PC-3 (cell line): Measurements from ENCODE around the gene AFG1L. TPM values are rescaled to one million over a fixed set of nuclear protein-coding genes. Genes with fewer than 3 reads are reported as not detected.

Experiments used
- ATAC-seq: fragments of 200-7000 bp; cut with Tn5 transposase; 2 replicates; pipeline ENCODE4 v1.9.1; 2020; ENCODE audit warnings: mild to moderate bottlenecking, moderate library complexity
- BruUV-seq: library from RNA; stranded (reverse); fragments of 400-500 nt; replicated peaks from 2 replicates; lab custom pipeline; 2021; lab: Mats Ljungman, UMichigan
- CTCF ChIA-PET: fragments of 300-600 bp; sonication (Branson Sonifier 250); formaldehyde crosslinking; loops from one replicate; lab custom pipeline; 2022; ENCODE audit warnings: antibody characterized with exemption; lab: Charles Lee
- POLR2A ChIA-PET: fragments of 300-600 bp; sonication (Branson Sonifier 250); formaldehyde crosslinking; loops from one replicate; lab custom pipeline; 2022; ENCODE audit warnings: antibody characterized with exemption; ENCODE audit not compliant: unreplicated experiment; lab: Charles Lee
- DNase-seq: peaks from one replicate; pipeline ENCODE4 v3.0.0-alpha.2; 2015
- H2AFZ ChIP-seq: fragments of 300-600 bp; sonication (generic); 2 replicates; pipeline ENCODE4 v1.6.0; 2016; ENCODE audit warnings: antibody characterized with exemption, low read length
- H3F3A ChIP-seq: fragments of 300-600 bp; sonication (generic); one replicate; pipeline ENCODE4 v1.6.0; 2017; ENCODE audit warnings: antibody characterized with exemption, low read length, control low read depth, mild to moderate bottlenecking; ENCODE audit not compliant: unreplicated experiment
- H3K27ac ChIP-seq: fragments of 300-600 bp; sonication (generic); 2 replicates; pipeline ENCODE4 v1.5.1; 2016; ENCODE audit warnings: mild to moderate bottlenecking, low read length
- H3K27me3 ChIP-seq: fragments of 300-600 bp; sonication (generic); 2 replicates; pipeline ENCODE4 v1.6.1; 2016; ENCODE audit warnings: low read length, mixed read lengths
- H3K36me3 ChIP-seq: fragments of 300-600 bp; sonication (generic); 2 replicates; pipeline ENCODE4 v1.6.1; 2016; ENCODE audit warnings: low read depth, mixed run types, low read length, mixed read lengths
- H3K4me1 ChIP-seq: fragments of 300-600 bp; sonication (generic); 2 replicates; pipeline ENCODE4 v1.5.1; 2016; ENCODE audit warnings: low read length; ENCODE audit not compliant: insufficient read depth
- H3K4me2 ChIP-seq: fragments of 300-600 bp; sonication (generic); 2 replicates; pipeline ENCODE4 v1.6.0; 2016; ENCODE audit warnings: low read length
- H3K4me3 ChIP-seq: fragments of 300-600 bp; sonication (generic); 2 replicates; pipeline ENCODE4 v1.5.1; 2016; ENCODE audit warnings: mild to moderate bottlenecking, low read length, mixed read lengths
- H3K79me2 ChIP-seq: fragments of 300-600 bp; sonication (generic); 2 replicates; pipeline ENCODE4 v1.6.1; 2017; ENCODE audit warnings: low read length, mixed read lengths
- H3K9ac ChIP-seq: fragments of 300-600 bp; sonication (generic); 2 replicates; pipeline ENCODE4 v1.6.0; 2016; ENCODE audit warnings: mild to moderate bottlenecking, low read length
- H3K9me2 ChIP-seq: fragments of 300-600 bp; sonication (generic); replicated peaks from 2 replicates; pipeline ENCODE4 v1.6.1; 2016; ENCODE audit warnings: mixed run types, low read length, mixed read lengths
- H3K9me3 ChIP-seq: fragments of 300-600 bp; sonication (generic); 2 replicates; pipeline ENCODE4 v1.6.1; 2016; ENCODE audit warnings: low read length, mixed read lengths
- H4K20me1 ChIP-seq: fragments of 300-600 bp; sonication (generic); 2 replicates; pipeline ENCODE4 v1.6.1; 2016; ENCODE audit warnings: low read length, mixed read lengths
- CTCF ChIP-seq: fragments of 300-600 bp; sonication (generic); conservative IDR thresholded peaks from 2 replicates; pipeline ENCODE4 v1.5.1; 2017; ENCODE audit warnings: antibody characterized with exemption, low read depth, mild to moderate bottlenecking, low read length
- EZH2 ChIP-seq: fragments of 300-600 bp; sonication (generic); IDR thresholded peaks from one replicate; pipeline ENCODE4 v1.6.1; 2017; ENCODE audit warnings: antibody characterized with exemption, mild to moderate bottlenecking, low read length; ENCODE audit not compliant: unreplicated experiment
- EZH2phosphoT487 ChIP-seq: fragments of 300-600 bp; sonication (generic); IDR thresholded peaks from 2 replicates; pipeline ENCODE4 v1.6.1; 2018; ENCODE audit warnings: mild to moderate bottlenecking, antibody characterized with exemption, low read length, borderline replicate concordance
- intact Hi-C: fragments of 100-400 bp; cut with micrococcal nuclease; formaldehyde crosslinking; loops from 2 replicates; pipeline ENCODE4 v1.9.0; 2023
- total RNA-seq: library from RNA; depleted of rRNA; stranded (reverse); fragments of >200 nt; gene quantifications from 2 replicates; pipeline ENCODE4 v1.2.3, GENCODE V29; 2014

Gene AFG1L
- total RNA-seq, 1 experiment from 2014 or later: 3.6 TPM

DNA sequence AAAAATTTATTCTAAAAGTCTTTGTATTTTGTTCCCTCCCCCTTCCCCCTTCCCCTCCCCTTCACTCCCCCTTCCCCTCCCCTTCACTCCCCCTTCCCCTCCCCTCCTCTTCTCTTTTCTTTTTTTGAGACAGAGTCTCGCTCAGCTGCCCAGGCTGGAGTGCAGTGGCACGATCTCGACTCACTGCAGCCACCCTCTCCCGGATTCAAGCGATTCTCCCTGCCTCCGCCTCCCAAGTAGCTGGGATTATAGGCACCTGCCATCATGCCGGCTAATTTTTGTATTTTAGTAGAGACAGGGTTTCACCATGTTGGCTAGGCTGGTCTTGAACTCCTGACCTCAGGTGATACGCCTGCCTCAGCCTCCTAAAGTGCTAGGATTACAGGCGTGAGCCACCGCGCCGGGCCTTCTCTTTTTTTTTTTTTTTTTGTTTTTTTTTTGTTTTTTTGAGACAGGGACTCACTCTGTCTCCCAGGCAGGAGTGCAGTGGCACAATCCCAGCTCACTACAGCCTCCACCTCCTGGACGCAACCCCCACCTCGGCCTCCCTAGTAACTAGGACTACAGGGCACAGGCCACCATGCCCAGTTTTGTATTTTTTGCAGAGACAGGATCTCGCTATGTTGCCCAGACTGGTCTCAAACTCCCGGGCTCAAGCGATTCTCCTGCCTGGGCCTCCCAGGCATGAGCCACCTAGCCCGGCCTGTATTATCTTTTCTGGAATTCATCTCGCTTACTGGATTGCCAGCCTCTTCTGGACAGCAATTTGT lies 1.1 kb upstream of the AFG1L start:
- Histone ChIP-seq H3K4me2 (peak overlapping the region; percentile 96), H3K27me3 (no peaks in the 10 kb centered on the region), H3K9ac (peak overlapping the region; percentile 87; the same call in 1 of the 2 replicates), H3F3A (no peaks in the 10 kb centered on the region), H2AFZ (peak overlapping the region; percentile 97), H3K4me3 (peak overlapping the region; percentile 89), H3K27ac (no peak overlapping the region), H3K4me1 (peaks cover 9% of the 10 kb centered on the region; the same call in 1 of the 2 replicates), H3K79me2 (peaks cover 12% of the 10 kb centered on the region), H3K36me3 (no peaks in the 10 kb centered on the region), H3K9me3 (no peaks in the 10 kb centered on the region), H3K9me2 (no peaks in the 10 kb centered on the region), H4K20me1 (no peaks in the 10 kb centered on the region)
- no TSS peak for BruUV-seq
- DNase-seq (no peak), ATAC-seq (no peak)
- CTCF ChIA-PET: no interaction called here
- no peak for TF ChIP-seq CTCF
- no peak for TF ChIP-seq EZH2
- TF ChIP-seq EZH2phosphoT487: no peak
- POLR2A ChIA-PET: interaction anchor here (0.6 kb wide), 1 partner anchor 301 kb away, joined by 3 read pairs; no protein-coding TSS in a partner anchor
- intact Hi-C loops: no loop called here

- TSS peak; percentile 91 for BruUV-seq
- CTCF ChIA-PET: no interaction called here
- H3K27ac ChIP-seq: no peak overlapping the region
- DNase-seq: no peak
- H3K9me3 ChIP-seq: no peaks in the 10 kb centered on the region
- H4K20me1 ChIP-seq: no peaks in the 10 kb centered on the region
- peak overlapping the region; percentile 96 for H3K4me2 ChIP-seq
- intact Hi-C loops: no loop called here
- ATAC-seq: no peak
- POLR2A ChIA-PET: interaction anchor here (0.6 kb wide), 1 partner anchor 302 kb away, joined by 3 read pairs; no protein-coding TSS in a partner anchor
- TF ChIP-seq CTCF: no peak
- no peaks in the 10 kb centered on the region for H3K27me3 ChIP-seq
- H3K4me3 ChIP-seq: peak overlapping the region; percentile 89
- peaks cover 12% of the 10 kb centered on the region for H3K79me2 ChIP-seq
- H2AFZ ChIP-seq: peak overlapping the region; percentile 97
- no peaks in the 10 kb centered on the region for H3K9me2 ChIP-seq
- H3K9ac ChIP-seq: peak overlapping the region; percentile 87
- no peaks in the 10 kb centered on the region for H3F3A ChIP-seq
- no peaks in the 10 kb centered on the region for H3K36me3 ChIP-seq
- peaks cover 9% of the 10 kb centered on the region; the same call in 1 of the 2 replicates for H3K4me1 ChIP-seq
These were observed 542 bp upstream of the AFG1L start for GRCh38 chr6:108294297-108294726.

DNA sequence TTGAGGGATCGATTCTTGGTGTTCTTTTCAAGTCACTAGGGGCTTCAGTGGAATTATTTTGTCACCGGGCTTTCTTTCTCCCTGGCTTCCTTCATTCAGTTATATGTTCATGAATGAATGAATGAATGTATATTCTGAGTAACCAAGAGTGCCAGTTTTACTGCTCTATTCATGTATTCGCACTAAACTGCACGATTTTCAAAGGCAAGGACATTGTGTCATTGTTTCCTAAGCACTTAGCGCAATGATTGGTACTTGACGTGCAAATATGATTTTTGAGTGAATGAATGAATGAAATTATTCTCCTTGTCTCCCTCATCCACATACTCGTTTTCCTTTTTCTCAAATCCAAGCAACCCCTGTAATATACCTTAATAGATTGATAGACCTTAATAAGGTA lies 822 bp downstream of the AFG1L start:
- Histone ChIP-seq H3K4me3 (peak overlapping the region; percentile 89), H3K9me2 (no peaks in the 10 kb centered on the region), H3K27ac (peak overlapping the region; percentile 78; the same call in 1 of the 2 replicates), H3K36me3 (no peaks in the 10 kb centered on the region), H3K9ac (peak overlapping the region; percentile 87), H3K27me3 (no peaks in the 10 kb centered on the region), H3K79me2 (peaks cover 12% of the 10 kb centered on the region), H4K20me1 (no peaks in the 10 kb centered on the region), H3K9me3 (no peaks in the 10 kb centered on the region), H3F3A (no peaks in the 10 kb centered on the region), H3K4me2 (peak overlapping the region; percentile 96), H2AFZ (peak overlapping the region; percentile 97), H3K4me1 (peaks cover 9% of the 10 kb centered on the region; the same call in 1 of the 2 replicates)
- ATAC-seq: no peak
- no peak for TF ChIP-seq CTCF
- no peak for TF ChIP-seq EZH2phosphoT487
- no peak for TF ChIP-seq EZH2
- ChIA-PET POLR2A (no interaction called here), CTCF (no interaction called here)
- BruUV-seq: no TSS peak
- intact Hi-C loops: no loop called here
- no peak for DNase-seq
